ENCODE data around the gene CCDC174.

- TF ChIP-seq CTCF (IDR thresholded peaks at IDR 0.05) (no peak), POLR2A (IDR thresholded peaks at IDR 0.05) (no peak)
Observed at GRCh38 chr3:14698601-14699244, 47.2 kb downstream of the CCDC174 start.
